Medulla oblongata (tissue), 1 donor: ENCODE results near the gene TNFRSF12A.
"Not testable (repeated sequence)": the region's sequence is repeated elsewhere in the genome, so short reads cannot be mapped to it uniquely, and the experiment has no call there.

Experiments
- DNase-seq: peaks from one replicate; pipeline ENCODE4 v3.0.0-alpha.2; 2015; ENCODE audit errors: extremely low spot score

The TNFRSF12A gene

GRCh38 chr16:3065742-3066439 is 45.7 kb downstream of the TNFRSF12A start:
- no peak for DNase-seq

GRCh38 chr16:3066440-3066748 is 46.2 kb downstream of the TNFRSF12A start:
- no peak for DNase-seq

- no peak for DNase-seq
These were observed 48.3 kb downstream of the TNFRSF12A start for GRCh38 chr16:3068487-3068886.

- DNase-seq, result not testable (repeated sequence)
These were observed 49.0 kb downstream of the TNFRSF12A start for GRCh38 chr16:3069146-3069545.

- DNase-seq, result no peak
These were observed 50.5 kb downstream of the TNFRSF12A start for GRCh38 chr16:3070608-3071111.

- DNase-seq, result no peak
These were observed 51.5 kb downstream of the TNFRSF12A start for GRCh38 chr16:3071655-3072054.
